Measurements from ENCODE around the gene ADAMTS16.

GRCh38 chr5:5199495-5199894, 59.4 kb downstream of the ADAMTS16 start:
- no peak for TF ChIP-seq POLR2AphosphoS5 (IDR thresholded peaks at IDR 0.05)
- no peak for TF ChIP-seq CTCF (IDR thresholded peaks at IDR 0.05 in 8 of 11, conservative IDR thresholded peaks at IDR 0.05 in 3 of 11)
- no peak for TF ChIP-seq POLR2A (IDR thresholded peaks at IDR 0.05)
